Measurements from ENCODE around the gene SPRYD3. TPM values are rescaled to one million over a fixed set of nuclear protein-coding genes. Genes with fewer than 3 reads are reported as not detected.

SPRYD3 gene
- 37.1 to 40.2 TPM (median 38.5 TPM) in 3 replicates for total RNA-seq
- long read RNA-seq, transcript SPRYD3-201 (11 exons, 2,932 nt), result major isoform, 126 of 136 reads
- long read RNA-seq, partial matches to known transcripts, result 2 of 136 reads
- long read RNA-seq, other reads (novel, unspliced or antisense), result 8 of 136 reads

GRCh38 chr12:53079226-53080117 is at the start of gene SPRYD3:
TSS of gene SPRYD3 (minus strand) at chr12:53079390. CDS start at chr12:53079333, 57 bp downstream.
- no peak for TF ChIP-seq CTCF (IDR thresholded peaks at IDR 0.05)
- H3K27ac Mint-ChIP-seq (ENCODE audit: unreplicated experiment), result peak within 1 kb of the TSS; percentile 97
- H3K4me1 Mint-ChIP-seq (ENCODE audit: low read depth), result peaks cover 31% of the 10 kb centered on the region
- H3K27me3 Mint-ChIP-seq (ENCODE audit: low read depth), result no peaks in the 10 kb centered on the region
- H3K36me3 Mint-ChIP-seq (ENCODE audit: low read depth), result peaks cover 20% of the 10 kb centered on the region
- DNase-seq (ENCODE audit: low spot score), result peak; percentile 100
- peak within 1 kb of the TSS; percentile 81 for H3K4me3 Mint-ChIP-seq (ENCODE audit: unreplicated experiment)
- H3K9me3 Mint-ChIP-seq (ENCODE audit: low read depth), result no peaks in the 10 kb centered on the region

GRCh38 chr12:53127169-53127568 is 48.0 kb upstream of the SPRYD3 start:
- Mint-ChIP-seq H3K4me1 (ENCODE audit: low read depth) (peaks cover 5% of the 10 kb centered on the region), H3K27ac (ENCODE audit: unreplicated experiment) (no peak overlapping the region)

GRCh38 chr12:53124352-53124723 is 45.1 kb upstream of the SPRYD3 start:
- Mint-ChIP-seq H3K36me3 (ENCODE audit: low read depth) (no peaks in the 10 kb centered on the region), H3K4me1 (ENCODE audit: low read depth) (peaks cover 5% of the 10 kb centered on the region), H3K27ac (ENCODE audit: unreplicated experiment) (no peak overlapping the region), H3K4me3 (ENCODE audit: unreplicated experiment) (no peak overlapping the region), H3K9me3 (ENCODE audit: low read depth) (no peaks in the 10 kb centered on the region), H3K27me3 (ENCODE audit: low read depth) (peaks cover 10% of the 10 kb centered on the region)
- TF ChIP-seq CTCF (IDR thresholded peaks at IDR 0.05), result no peak
- DNase-seq (ENCODE audit: low spot score), result no peak

More at GRCh38 chr12:53127169-53127568, 48.0 kb upstream of the SPRYD3 start:
- no peaks in the 10 kb centered on the region for H3K36me3 Mint-ChIP-seq (ENCODE audit: low read depth)
- H3K9me3 Mint-ChIP-seq (ENCODE audit: low read depth), result no peaks in the 10 kb centered on the region
- TF ChIP-seq CTCF (IDR thresholded peaks at IDR 0.05), result no peak
- peaks cover 15% of the 10 kb centered on the region for H3K27me3 Mint-ChIP-seq (ENCODE audit: low read depth)
- no peak for DNase-seq (ENCODE audit: low spot score)
- H3K4me3 Mint-ChIP-seq (ENCODE audit: unreplicated experiment), result no peak overlapping the region

- no peak for TF ChIP-seq CTCF (IDR thresholded peaks at IDR 0.05)
- no peak for DNase-seq (ENCODE audit: low spot score)
- Mint-ChIP-seq H3K27me3 (ENCODE audit: low read depth) (peaks cover 7% of the 10 kb centered on the region), H3K36me3 (ENCODE audit: low read depth) (no peaks in the 10 kb centered on the region), H3K9me3 (ENCODE audit: low read depth) (no peaks in the 10 kb centered on the region), H3K27ac (ENCODE audit: unreplicated experiment) (no peak overlapping the region), H3K4me3 (ENCODE audit: unreplicated experiment) (no peak overlapping the region), H3K4me1 (ENCODE audit: low read depth) (peaks cover 5% of the 10 kb centered on the region)
These were observed 44.6 kb upstream of the SPRYD3 start for GRCh38 chr12:53123578-53124351.

GRCh38 chr12:53122961-53123468 is 43.8 kb upstream of the SPRYD3 start:
- Mint-ChIP-seq H3K4me1 (ENCODE audit: low read depth) (peaks cover 5% of the 10 kb centered on the region), H3K27ac (ENCODE audit: unreplicated experiment) (no peak overlapping the region), H3K9me3 (ENCODE audit: low read depth) (no peaks in the 10 kb centered on the region), H3K27me3 (ENCODE audit: low read depth) (peaks cover 7% of the 10 kb centered on the region), H3K36me3 (ENCODE audit: low read depth) (no peaks in the 10 kb centered on the region), H3K4me3 (ENCODE audit: unreplicated experiment) (no peak overlapping the region)
- TF ChIP-seq CTCF (IDR thresholded peaks at IDR 0.05), result no peak
- no peak for DNase-seq (ENCODE audit: low spot score)

Data from chondrocyte (in vitro differentiated cells).